ENCODE results near the gene PRM2.

DNA sequence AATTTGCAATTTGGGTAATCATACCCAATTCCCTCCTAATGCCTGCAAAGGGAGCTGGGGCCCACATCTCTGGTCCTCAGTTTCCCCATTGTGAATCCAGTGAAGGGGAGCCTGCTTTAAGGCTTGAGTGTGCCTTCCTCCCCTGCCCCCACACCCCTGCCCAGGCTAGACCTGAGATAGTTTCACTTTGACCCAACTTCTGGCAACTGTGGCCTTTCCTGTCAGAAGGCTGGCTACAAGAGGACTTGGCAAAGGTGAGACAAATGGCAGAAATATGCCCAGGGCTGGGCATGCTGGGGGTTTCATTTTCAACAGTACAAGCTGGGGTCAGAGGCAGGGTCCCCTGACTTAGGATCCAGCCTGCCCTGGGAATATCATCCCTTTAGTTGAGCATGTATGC, 30.3 kb downstream of the PRM2 start:
- TF ChIP-seq, protein P1, sequence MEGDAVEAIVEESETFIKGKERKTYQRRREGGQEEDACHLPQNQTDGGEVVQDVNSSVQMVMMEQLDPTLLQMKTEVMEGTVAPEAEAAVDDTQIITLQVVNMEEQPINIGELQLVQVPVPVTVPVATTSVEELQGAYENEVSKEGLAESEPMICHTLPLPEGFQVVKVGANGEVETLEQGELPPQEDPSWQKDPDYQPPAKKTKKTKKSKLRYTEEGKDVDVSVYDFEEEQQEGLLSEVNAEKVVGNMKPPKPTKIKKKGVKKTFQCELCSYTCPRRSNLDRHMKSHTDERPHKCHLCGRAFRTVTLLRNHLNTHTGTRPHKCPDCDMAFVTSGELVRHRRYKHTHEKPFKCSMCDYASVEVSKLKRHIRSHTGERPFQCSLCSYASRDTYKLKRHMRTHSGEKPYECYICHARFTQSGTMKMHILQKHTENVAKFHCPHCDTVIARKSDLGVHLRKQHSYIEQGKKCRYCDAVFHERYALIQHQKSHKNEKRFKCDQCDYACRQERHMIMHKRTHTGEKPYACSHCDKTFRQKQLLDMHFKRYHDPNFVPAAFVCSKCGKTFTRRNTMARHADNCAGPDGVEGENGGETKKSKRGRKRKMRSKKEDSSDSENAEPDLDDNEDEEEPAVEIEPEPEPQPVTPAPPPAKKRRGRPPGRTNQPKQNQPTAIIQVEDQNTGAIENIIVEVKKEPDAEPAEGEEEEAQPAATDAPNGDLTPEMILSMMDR (conservative IDR thresholded peaks at IDR 0.05): no peak
- no peak for TF ChIP-seq ZFX (IDR thresholded peaks at IDR 0.05)
